HG03432 (cell line): ENCODE data around the gene SEMA5A.

ENCODE experiments used
- ATAC-seq: cut with Tn5 transposase; IDR thresholded peaks from one replicate; pipeline ENCODE4 v1.9.1; 2021; ENCODE audit warnings: mild to moderate bottlenecking, moderate library complexity; ENCODE audit not compliant: unreplicated experiment

The SEMA5A gene

DNA sequence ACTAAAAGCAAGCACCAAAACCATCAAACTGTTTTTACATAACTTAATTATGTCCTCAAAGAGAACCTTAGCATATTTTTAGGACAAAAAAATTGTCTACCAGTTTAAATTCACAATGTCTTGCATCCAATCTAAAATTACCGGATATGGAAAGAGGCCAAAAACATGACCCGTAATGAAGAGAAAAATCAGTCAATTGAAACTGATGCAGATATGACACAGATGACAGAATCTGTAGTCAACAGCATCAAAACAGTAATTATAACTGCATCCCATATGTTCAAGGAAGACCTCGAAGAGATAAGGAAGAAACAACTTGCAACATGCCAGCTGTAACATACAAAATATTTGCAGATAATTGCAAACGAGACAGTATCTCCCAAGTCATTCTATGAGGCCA is 473.2 kb downstream of the SEMA5A start:
- ATAC-seq = no peak

DNA sequence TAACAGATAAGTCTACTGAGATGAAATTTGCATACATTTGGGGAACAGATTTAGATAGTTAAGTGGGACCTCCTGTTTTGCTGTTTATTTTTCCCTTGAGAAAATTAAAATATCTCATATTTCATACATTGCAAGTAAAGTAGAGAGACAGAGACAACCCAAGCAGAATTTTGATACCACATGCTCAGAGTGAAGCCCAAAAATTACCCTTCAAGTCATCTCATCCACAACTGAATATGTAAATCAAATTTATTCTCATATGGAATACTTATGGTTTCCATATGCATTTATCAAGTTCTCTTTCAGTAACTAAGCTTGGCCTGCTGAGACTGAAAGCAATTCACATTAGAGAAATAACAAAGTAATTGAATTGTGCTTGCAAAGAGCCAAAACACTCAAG is 474.4 kb downstream of the SEMA5A start:
- no peak for ATAC-seq

GRCh38 chr5:9071074-9071473 is 474.8 kb downstream of the SEMA5A start:
- no peak for ATAC-seq

- ATAC-seq = no peak
Measured at GRCh38 chr5:9069650-9070049, 476.2 kb downstream of the SEMA5A start.

- no peak for ATAC-seq
Measured at GRCh38 chr5:9067154-9067553, 478.7 kb downstream of the SEMA5A start.

DNA sequence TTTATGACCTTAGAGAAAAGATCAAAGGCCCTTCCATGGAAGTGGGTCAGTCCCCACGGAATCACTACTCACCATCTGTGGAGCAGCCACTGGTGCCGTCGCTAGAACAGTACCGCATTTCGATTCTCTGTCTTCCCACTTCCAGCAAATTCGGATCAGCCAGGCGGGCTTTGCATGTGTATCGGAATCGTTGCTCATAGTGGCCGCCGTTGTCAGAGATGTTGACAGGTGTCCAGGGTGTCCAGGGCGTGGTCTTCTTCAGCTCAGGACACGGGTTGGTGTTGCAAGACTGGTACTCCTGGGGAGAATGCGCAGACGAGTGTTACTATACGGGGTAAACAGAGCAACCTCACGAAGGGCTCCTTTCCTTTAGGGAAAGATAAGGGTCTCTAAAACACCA is 479.5 kb downstream of the SEMA5A start:
- ATAC-seq = no peak

- no peak for ATAC-seq
Measured at GRCh38 chr5:9063615-9064245, 482.1 kb downstream of the SEMA5A start.

DNA sequence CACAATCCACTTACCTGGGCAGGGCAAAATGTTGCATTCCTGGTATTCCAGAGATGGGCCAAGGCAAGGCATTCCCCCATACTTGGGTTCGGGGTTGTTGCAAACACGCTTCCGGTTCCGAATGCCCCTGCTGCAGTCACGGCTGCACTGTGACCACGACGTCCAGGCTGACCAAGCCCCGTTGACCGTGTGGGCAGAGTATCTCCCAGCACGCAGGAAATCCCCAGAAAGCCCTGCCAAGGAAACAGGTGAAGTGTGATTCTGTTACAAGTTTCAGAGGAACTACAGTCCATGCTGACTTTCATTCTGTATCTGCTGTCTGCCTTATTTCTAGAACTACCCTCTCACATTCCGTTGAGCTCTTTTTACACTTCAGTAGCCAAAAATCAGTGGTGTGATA is 483.0 kb downstream of the SEMA5A start:
- ATAC-seq = peak; percentile 78

- peak; percentile 44 for ATAC-seq
Measured at GRCh38 chr5:9059920-9060691, 485.8 kb downstream of the SEMA5A start.

DNA sequence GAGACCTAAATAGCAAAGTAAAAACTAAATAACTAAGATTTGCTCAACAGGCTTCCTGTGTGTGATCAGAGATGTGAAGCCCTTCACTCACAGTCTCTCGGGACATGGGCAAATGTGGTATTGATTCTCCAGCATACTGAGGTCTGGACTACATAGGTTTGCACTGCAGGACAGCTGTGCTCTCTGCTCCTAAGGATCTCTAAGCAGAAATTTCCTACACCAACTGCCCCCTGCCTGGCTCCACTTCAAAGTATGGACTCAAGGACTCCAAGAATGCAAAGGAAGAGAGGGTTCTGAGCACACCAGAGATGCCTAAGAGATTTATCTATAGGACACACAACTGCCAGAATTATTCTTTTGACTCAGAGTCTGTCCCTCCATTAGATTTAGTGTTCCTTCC is 487.2 kb downstream of the SEMA5A start:
- ATAC-seq = no peak

DNA sequence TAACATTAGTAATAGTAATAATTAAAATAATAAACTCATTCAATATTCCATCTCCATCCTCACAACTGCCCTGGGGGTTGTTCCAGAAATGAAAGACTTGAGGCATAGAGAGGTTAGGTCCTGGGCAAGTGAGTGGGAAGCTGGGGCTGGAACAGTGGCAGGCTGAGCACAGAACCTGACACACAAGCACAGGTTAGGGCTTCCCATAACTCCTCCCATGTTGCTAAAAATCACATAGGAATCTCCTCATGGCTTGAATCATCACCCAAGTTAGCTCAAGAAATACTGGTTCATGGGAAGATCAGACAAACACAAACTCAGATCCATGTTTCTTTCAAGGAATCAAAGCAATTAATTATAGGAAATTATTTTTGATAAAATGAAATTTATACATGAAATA is 487.7 kb downstream of the SEMA5A start:
- ATAC-seq = no peak

- no peak for ATAC-seq
Measured at GRCh38 chr5:9057406-9058000, 488.4 kb downstream of the SEMA5A start.

DNA sequence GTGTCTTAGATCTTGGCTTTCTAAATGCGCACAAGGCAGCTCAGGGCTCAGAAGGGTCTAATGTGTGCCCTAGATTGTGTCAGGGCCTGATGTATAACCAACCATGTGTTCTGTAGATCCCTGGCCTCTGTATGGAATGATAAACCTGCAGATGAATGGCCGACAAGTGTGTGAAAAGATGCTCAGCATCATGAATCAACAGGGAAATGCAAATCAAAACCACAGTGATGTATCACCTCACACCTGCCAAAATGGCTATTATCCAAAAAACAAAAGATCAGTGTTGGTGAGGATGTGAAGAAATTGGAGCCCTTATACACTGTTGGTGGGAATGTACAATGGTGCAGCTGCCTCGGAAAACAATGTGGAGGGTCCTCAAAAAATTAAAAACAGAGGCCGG is 489.8 kb downstream of the SEMA5A start:
- no peak for ATAC-seq

DNA sequence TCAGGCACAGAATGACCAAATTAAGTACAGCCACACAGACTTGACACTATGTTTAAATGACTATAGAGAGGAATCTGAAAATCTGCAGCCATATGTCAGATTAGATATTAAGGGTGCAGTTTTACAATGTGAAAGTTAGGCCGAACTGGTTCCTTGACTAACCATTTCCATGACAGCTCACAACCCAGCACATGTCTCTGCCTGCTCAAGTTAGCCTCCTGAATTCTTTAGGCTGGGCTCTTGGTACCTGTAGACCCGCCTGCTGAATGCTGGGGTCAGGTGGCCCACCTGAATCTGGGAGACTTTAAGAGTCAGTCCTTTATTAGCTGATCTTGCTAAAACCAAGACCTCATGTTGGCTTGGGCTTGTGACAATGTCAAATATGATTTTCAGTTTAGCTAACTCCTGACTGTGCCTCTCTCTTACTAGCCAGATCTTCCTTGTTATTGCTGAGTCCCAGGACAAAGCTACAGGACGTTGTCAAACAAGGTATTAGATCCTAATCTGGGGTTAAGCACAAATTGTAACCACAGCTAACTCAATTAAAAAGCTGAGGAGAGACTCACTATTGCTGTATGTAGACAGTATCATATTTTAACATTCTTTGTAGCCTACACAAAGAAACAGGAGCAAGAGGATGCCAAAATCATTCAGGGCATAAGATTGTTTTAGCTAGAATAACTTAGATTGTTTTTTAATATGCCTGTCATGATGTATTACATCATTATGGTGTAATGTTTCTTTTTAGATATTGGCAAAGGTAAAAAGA is 490.9 kb downstream of the SEMA5A start:
- no peak for ATAC-seq

DNA sequence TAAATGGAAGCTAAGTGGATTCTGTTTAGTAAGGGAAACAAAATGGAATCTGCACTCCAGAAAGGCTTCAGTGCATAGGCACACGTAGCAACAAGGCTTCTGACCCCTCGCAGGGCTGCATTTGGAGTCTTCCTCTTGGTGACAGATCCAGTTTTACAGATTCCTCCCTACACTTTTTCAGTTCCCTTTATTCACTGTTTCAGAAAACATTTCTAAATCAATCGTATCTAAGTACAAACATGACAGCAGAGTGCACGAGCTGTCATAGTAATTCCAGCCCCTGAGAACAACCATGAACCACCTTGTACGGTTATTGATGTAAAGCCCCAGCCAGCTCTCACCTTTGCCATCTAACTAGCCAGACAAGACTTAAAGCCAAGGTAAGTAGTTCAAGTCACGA is 491.6 kb downstream of the SEMA5A start:
- peak; percentile 49 for ATAC-seq

GRCh38 chr5:9052421-9052820 is 493.5 kb downstream of the SEMA5A start:
- no peak for ATAC-seq

GRCh38 chr5:9051779-9052178 is 494.1 kb downstream of the SEMA5A start:
- no peak for ATAC-seq

DNA sequence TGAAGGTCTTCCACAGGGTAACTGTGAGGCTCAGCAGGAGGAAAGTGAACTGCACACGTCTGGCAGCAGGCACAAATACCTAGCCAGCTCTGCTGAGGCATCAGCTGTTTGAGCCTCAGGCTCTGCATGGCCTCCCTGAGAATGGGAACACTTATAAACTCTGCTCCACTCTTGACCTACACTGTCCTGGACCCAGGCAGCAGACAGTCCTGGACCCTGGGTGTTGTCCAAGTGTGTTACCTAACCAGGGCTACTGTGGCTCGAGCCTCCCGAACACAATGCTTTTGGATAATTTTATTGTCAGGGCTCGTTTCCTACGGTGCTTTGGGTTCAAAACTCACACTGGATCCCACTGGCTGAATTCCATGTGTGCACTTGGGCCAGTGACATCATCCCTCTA is 497.9 kb downstream of the SEMA5A start:
- no peak for ATAC-seq

DNA sequence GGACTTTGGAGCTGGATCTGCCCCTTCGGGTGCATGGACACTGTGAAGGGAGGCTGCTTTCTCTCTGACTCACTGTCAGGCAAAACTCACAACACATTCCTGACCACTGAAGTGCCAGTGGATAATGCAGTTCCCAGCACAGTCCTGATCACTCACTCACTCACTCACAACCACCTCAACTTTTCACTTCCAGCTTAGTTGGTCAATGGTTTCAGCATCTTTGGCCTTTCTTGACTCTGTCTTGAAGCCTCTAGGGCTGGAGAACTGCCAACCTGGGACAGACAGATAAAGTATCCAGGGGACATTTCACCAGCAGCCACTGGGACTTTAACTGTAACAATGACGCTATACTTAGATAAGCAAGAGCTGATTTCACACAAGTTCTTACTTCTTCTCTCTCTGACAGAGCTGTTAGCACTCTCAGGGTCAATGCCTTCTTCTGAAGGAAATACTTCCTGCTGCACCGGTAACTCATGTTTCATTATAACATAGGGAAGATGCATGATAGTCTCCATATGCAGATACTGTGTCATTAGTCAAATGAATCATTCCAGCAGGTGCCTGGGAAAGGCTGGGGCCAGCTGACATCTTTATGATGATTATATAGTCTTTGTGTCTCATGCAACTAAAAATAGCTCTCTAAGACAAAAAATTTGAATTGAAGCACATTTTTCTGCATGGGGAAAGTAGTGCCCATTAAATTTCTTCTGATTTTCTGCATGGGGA is 499.0 kb downstream of the SEMA5A start:
- no peak for ATAC-seq

DNA sequence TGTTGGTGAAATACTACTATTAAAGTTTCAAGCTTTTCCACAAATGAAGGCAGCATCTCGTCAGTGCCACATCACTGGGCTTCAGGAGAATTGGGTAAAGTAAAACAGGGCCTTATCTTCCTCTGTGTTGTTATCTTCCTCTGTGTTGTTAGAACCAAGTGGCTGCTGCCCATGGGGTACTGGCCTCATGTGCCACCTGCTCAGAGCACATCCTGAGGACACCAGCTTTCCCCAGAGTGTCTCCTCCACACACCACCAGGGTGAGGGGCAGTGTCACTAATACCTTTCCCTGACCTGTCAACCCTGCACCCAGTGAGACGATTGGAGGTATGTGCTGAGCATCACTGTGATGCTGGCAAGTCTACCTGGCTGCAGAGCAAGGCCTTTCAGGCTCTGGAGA is 499.9 kb downstream of the SEMA5A start:
- no peak for ATAC-seq

DNA sequence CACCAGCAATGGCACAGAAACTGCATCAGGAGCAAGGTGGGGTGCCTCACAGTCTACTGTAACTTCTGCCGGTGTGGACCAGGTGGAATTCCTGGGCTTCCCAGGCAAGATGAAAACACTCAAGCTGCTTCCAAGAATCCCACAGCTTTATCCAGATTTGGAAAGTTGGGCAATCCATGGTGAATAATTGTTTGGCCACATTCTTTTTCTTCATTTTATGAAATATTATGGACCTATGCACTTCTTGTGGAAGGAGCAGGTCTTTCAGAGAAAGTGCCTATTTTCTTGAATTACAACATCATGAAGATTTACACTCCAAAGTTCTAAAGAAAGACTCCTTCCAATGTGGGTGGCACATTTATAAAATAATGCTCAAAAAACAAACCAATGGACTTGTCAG is 503.6 kb downstream of the SEMA5A start:
- ATAC-seq = no peak
